DND-41 (cell line): ENCODE results near the gene TRIP12.

ENCODE experiments used
- CTCF ChIP-seq: IDR thresholded peaks from 2 replicates; pipeline ENCODE4 v1.5.1; 2012; ENCODE audit warnings: borderline replicate concordance, low read length, moderate library complexity, mild to moderate bottlenecking; ENCODE audit not compliant: poor library complexity, severe bottlenecking; ENCODE audit errors: extremely low read depth
- EZH2 ChIP-seq: IDR thresholded peaks from 3 replicates; pipeline ENCODE4 v1.6.1; 2012; ENCODE audit warnings: borderline replicate concordance, low read depth, mild to moderate bottlenecking, moderate library complexity, low read length, inconsistent platforms; ENCODE audit not compliant: severe bottlenecking

GRCh38 chr2:229798446-229799155 is 123.2 kb downstream of the TRIP12 start:
- TF ChIP-seq EZH2 (no peak), CTCF (no peak)
